WTC11 (cell line): Measurements from ENCODE around the gene DMD. TPM values are rescaled to one million over a fixed set of nuclear protein-coding genes. Genes with fewer than 3 reads are reported as not detected.

Source experiments
- ATAC-seq: fragments of 200-7000 bp; cut with Tn5 transposase; 2 replicates; pipeline ENCODE4 v1.10.0; 2021; ENCODE audit warnings: mild to moderate bottlenecking, moderate library complexity
- CTCF ChIA-PET: fragments of 300-600 bp; sonication (Branson Sonifier 250); formaldehyde crosslinking; loops from one replicate; lab custom pipeline; 2021; ENCODE audit warnings: antibody characterized with exemption; lab: Charles Lee
- POLR2A ChIA-PET: fragments of 350-600 bp; sonication (Branson Sonifier 250); formaldehyde crosslinking; loops from one replicate; lab custom pipeline; 2021; ENCODE audit warnings: antibody characterized with exemption; lab: Charles Lee
- DNase-seq: peaks from one replicate; pipeline ENCODE4 v3.0.0; 2021; ENCODE audit warnings: low spot score
- H3K27ac Mint-ChIP-seq: 2 replicates; pipeline ENCODE4 v1.8.0; 2021; ENCODE audit warnings: mixed read lengths
- H3K27me3 Mint-ChIP-seq: 2 replicates; pipeline ENCODE4 v1.8.0; 2021; ENCODE audit warnings: low read depth, mild to moderate bottlenecking, moderate library complexity, mixed read lengths
- H3K36me3 Mint-ChIP-seq: 2 replicates; pipeline ENCODE4 v1.8.0; 2021; ENCODE audit warnings: mixed read lengths
- H3K4me1 Mint-ChIP-seq: 2 replicates; pipeline ENCODE4 v1.8.0; 2022; ENCODE audit warnings: mixed read lengths
- H3K4me3 Mint-ChIP-seq: 2 replicates; pipeline ENCODE4 v1.8.0; 2021; ENCODE audit warnings: mild to moderate bottlenecking, moderate library complexity, mixed read lengths
- H3K9me3 Mint-ChIP-seq: 2 replicates; pipeline ENCODE4 v1.8.0; 2021; ENCODE audit warnings: mixed read lengths
- ATF6 ChIP-seq: sonication (generic); formaldehyde crosslinking; IDR thresholded peaks from 2 replicates; pipeline ENCODE4 v1.8.1; 2023; ENCODE audit warnings: mild to moderate bottlenecking, missing genetic modification reagents
- CDX4 ChIP-seq: fragments of 250-450 bp; sonication (Bioruptor Pico); IDR thresholded peaks from 2 replicates; pipeline ENCODE4 v1.9.0; 2021; ENCODE audit warnings: moderate library complexity, mild to moderate bottlenecking, inconsistent platforms, borderline replicate concordance
- CREM ChIP-seq: sonication (generic); formaldehyde crosslinking; IDR thresholded peaks from 2 replicates; pipeline ENCODE4 v1.8.1; 2022; ENCODE audit warnings: mild to moderate bottlenecking, missing genetic modification reagents, moderate library complexity
- CTCF ChIP-seq: fragments of 200-600 bp; IDR thresholded peaks from 2 replicates; pipeline ENCODE4 v1.8.0; 2022; ENCODE audit warnings: antibody characterized with exemption
- IRF1 ChIP-seq: sonication (generic); formaldehyde crosslinking; IDR thresholded peaks from 2 replicates; pipeline ENCODE4 v1.8.0; 2023; ENCODE audit warnings: missing genetic modification reagents
- JUN ChIP-seq: sonication (generic); formaldehyde crosslinking; IDR thresholded peaks from 2 replicates; pipeline ENCODE4 v1.8.0; 2023; ENCODE audit warnings: mild to moderate bottlenecking, missing genetic modification reagents
- KAT7 ChIP-seq: sonication (generic); formaldehyde crosslinking; IDR thresholded peaks from 2 replicates; pipeline ENCODE4 v1.8.1; 2023; ENCODE audit warnings: missing genetic modification reagents, mild to moderate bottlenecking, borderline replicate concordance
- SMAD4 ChIP-seq: sonication (generic); formaldehyde crosslinking; IDR thresholded peaks from 2 replicates; pipeline ENCODE4 v1.8.0; 2022; ENCODE audit warnings: mild to moderate bottlenecking, missing genetic modification reagents
- STAT6 ChIP-seq: sonication (generic); formaldehyde crosslinking; conservative IDR thresholded peaks from 2 replicates; pipeline ENCODE4 v1.8.1; 2023; ENCODE audit warnings: mild to moderate bottlenecking, low read depth, missing genetic modification reagents, moderate library complexity
- USF1 ChIP-seq: sonication (generic); formaldehyde crosslinking; IDR thresholded peaks from 2 replicates; pipeline ENCODE4 v1.8.0; 2022; ENCODE audit warnings: mild to moderate bottlenecking, missing genetic modification reagents
- ZBTB43 ChIP-seq: sonication (generic); formaldehyde crosslinking; IDR thresholded peaks from 2 replicates; pipeline ENCODE4 v1.8.1; 2023; ENCODE audit warnings: mild to moderate bottlenecking, missing genetic modification reagents
- ZNF138 ChIP-seq: sonication (generic); formaldehyde crosslinking; conservative IDR thresholded peaks from 2 replicates; pipeline ENCODE4 v1.8.1; 2022; ENCODE audit warnings: mild to moderate bottlenecking, moderate library complexity, missing genetic modification reagents
- ZNF396 ChIP-seq: fragments of 250-450 bp; sonication (Bioruptor Pico); IDR thresholded peaks from 2 replicates; pipeline ENCODE4 v1.8.0; 2021; ENCODE audit warnings: mild to moderate bottlenecking, moderate library complexity, borderline replicate concordance
- ZNF423 ChIP-seq: fragments of 250-450 bp; sonication (Bioruptor Pico); IDR thresholded peaks from 2 replicates; pipeline ENCODE4 v2.1.2; 2022; ENCODE audit warnings: mild to moderate bottlenecking, moderate library complexity
- ZSCAN18 ChIP-seq: fragments of 250-450 bp; sonication (Bioruptor Pico); IDR thresholded peaks from 2 replicates; pipeline ENCODE4 v2.1.2; 2022; ENCODE audit warnings: mild to moderate bottlenecking, moderate library complexity
- total RNA-seq: library from RNA; stranded (reverse); gene quantifications from 3 replicates; pipeline ENCODE4 v1.2.3, GENCODE V29; 2021
- TF ChIP-seq, protein P1 (sequence below): sonication (generic); formaldehyde crosslinking; IDR thresholded peaks from 2 replicates; pipeline ENCODE4 v1.8.1; 2022; ENCODE audit warnings: low read depth, missing genetic modification reagents, borderline replicate concordance
- TF ChIP-seq, protein P2 (sequence below): sonication (generic); formaldehyde crosslinking; IDR thresholded peaks from 2 replicates; pipeline ENCODE4 v1.8.0; 2022; ENCODE audit warnings: mild to moderate bottlenecking, missing genetic modification reagents

DMD gene
- total RNA-seq, 1 experiment from 2014 or later, result 9.1 TPM

DNA sequence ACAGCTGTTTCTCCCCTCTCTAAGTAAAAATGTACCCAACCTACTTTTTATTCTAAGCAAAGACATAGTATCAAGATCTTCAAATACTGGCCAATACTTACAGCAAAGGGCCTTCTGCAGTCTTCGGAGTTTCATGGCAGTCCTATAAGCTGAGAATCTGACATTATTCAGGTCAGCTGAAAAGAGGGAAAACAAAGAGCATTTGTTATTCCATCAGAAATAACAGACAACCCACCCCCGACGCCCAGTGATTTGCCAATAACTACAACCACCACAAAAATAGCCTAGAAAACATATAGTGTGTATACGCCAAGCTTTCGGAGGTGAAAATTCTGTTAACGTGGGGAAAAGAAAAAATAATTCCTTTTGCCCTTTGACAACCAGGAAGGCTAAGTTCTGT, 1988.4 kb downstream of the DMD start (continued):
- TF ChIP-seq STAT6 (CRISPR knock-in tag) (no peak), USF1 (CRISPR knock-in tag) (no peak), CREM (CRISPR knock-in tag) (no peak), CDX4 (CRISPR knock-in tag) (no peak), ZBTB43 (no peak)
- TF ChIP-seq, protein P1, sequence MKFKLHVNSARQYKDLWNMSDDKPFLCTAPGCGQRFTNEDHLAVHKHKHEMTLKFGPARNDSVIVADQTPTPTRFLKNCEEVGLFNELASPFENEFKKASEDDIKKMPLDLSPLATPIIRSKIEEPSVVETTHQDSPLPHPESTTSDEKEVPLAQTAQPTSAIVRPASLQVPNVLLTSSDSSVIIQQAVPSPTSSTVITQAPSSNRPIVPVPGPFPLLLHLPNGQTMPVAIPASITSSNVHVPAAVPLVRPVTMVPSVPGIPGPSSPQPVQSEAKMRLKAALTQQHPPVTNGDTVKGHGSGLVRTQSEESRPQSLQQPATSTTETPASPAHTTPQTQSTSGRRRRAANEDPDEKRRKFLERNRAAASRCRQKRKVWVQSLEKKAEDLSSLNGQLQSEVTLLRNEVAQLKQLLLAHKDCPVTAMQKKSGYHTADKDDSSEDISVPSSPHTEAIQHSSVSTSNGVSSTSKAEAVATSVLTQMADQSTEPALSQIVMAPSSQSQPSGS (CRISPR knock-in tag), result no peak
- TF ChIP-seq, protein P2, sequence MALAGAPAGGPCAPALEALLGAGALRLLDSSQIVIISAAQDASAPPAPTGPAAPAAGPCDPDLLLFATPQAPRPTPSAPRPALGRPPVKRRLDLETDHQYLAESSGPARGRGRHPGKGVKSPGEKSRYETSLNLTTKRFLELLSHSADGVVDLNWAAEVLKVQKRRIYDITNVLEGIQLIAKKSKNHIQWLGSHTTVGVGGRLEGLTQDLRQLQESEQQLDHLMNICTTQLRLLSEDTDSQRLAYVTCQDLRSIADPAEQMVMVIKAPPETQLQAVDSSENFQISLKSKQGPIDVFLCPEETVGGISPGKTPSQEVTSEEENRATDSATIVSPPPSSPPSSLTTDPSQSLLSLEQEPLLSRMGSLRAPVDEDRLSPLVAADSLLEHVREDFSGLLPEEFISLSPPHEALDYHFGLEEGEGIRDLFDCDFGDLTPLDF (CRISPR knock-in tag), result no peak

GRCh38 chrX:31219174-31219573, 1992.2 kb downstream of the DMD start:
- DNase-seq, result no peak
- ChIA-PET POLR2A (no interaction called here), CTCF (no interaction called here)
- H3K27ac Mint-ChIP-seq, result no peak overlapping the region
- no peaks in the 10 kb centered on the region for H3K27me3 Mint-ChIP-seq
- H3K9me3 Mint-ChIP-seq, result no peaks in the 10 kb centered on the region
- no peak for ATAC-seq
- peaks cover 4% of the 10 kb centered on the region; the same call in 1 of the 2 replicates for H3K4me1 Mint-ChIP-seq
- no peak overlapping the region for H3K4me3 Mint-ChIP-seq
- no peaks in the 10 kb centered on the region for H3K36me3 Mint-ChIP-seq
- TF ChIP-seq ZNF423 (CRISPR knock-in tag) (no peak), IRF1 (no peak), ATF6 (CRISPR knock-in tag) (no peak), ZNF138 (CRISPR knock-in tag) (no peak), ZSCAN18 (CRISPR knock-in tag) (no peak), KAT7 (CRISPR knock-in tag) (no peak), STAT6 (CRISPR knock-in tag) (no peak), CTCF (no peak), JUN (CRISPR knock-in tag) (no peak), SMAD4 (CRISPR knock-in tag) (no peak), ZNF396 (CRISPR knock-in tag) (no peak)
